SK-N-SH (cell line): ENCODE measurements around the gene ARHGAP26.

ENCODE experiments used
- EP300 ChIP-seq, 2 experiments: IDR thresholded peaks; 2 replicates each; pipeline versions ENCODE4 v1.4.0 to v1.6.1; 2012; ENCODE audit warnings: borderline replicate concordance in 1 of 2, low read depth in 1 of 2, low read length in 1 of 2
- EZH2phosphoT487 ChIP-seq: fragments of 200-600 bp; sonication (generic); IDR thresholded peaks from 2 replicates; pipeline ENCODE4 v1.6.1; 2017; ENCODE audit warnings: low read depth, mixed run types, mild to moderate bottlenecking, antibody characterized with exemption, moderate library complexity, borderline replicate concordance
- FOSL2 ChIP-seq: IDR thresholded peaks from 2 replicates; pipeline ENCODE4 v1.4.0; 2012; ENCODE audit warnings: low read depth, mild to moderate bottlenecking, moderate library complexity, borderline replicate concordance
- GABPA ChIP-seq: IDR thresholded peaks from 2 replicates; pipeline ENCODE4 v1.4.0; 2012; ENCODE audit warnings: low read depth, mild to moderate bottlenecking
- POLR2AphosphoS5 ChIP-seq: IDR thresholded peaks from 2 replicates; pipeline ENCODE4 v1.6.1; 2012; ENCODE audit warnings: low read depth, low read length
- RXRA ChIP-seq: IDR thresholded peaks from 2 replicates; pipeline ENCODE4 v1.4.0; 2012; ENCODE audit warnings: low read depth, mild to moderate bottlenecking, borderline replicate concordance
- TF ChIP-seq, protein P1 (sequence below): fragments of 200-600 bp; sonication (generic); IDR thresholded peaks from 2 replicates; pipeline ENCODE4 v1.6.1; 2017; ENCODE audit warnings: antibody characterized with exemption, mild to moderate bottlenecking, moderate library complexity
- TF ChIP-seq, protein P2 (sequence below): fragments of 150-350 bp; IDR thresholded peaks from 2 replicates; pipeline ENCODE4 v1.6.1; 2017; ENCODE audit warnings: antibody characterized with exemption, low read length, low read depth, borderline replicate concordance
- TF ChIP-seq, protein P3 (sequence below): IDR thresholded peaks from 2 replicates; pipeline ENCODE4 v1.6.1; 2012; ENCODE audit warnings: mild to moderate bottlenecking, low read depth, low read length, moderate library complexity
- TF ChIP-seq, protein P4 (sequence below): IDR thresholded peaks from 2 replicates; pipeline ENCODE4 v1.4.0; 2012; ENCODE audit warnings: low read depth

DNA sequence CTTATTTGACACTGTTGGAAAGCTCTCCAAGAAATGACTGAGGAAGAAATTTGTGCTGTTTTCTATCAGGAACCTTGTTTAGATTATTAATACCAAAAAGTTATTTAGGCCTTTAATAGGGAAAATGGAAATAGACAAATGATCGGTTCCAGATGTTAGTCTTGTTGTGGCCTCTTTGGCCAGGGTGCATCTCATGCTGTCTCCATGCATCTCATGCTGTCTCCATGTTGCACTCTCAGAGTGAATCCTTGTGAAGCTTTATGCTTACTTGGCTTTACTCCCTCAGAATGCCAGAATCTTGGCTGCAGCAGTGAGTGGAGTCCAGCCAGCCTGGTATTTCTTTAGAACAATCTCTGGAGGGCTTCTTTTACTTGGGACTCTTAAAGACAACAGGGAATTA, 185.5 kb downstream of the ARHGAP26 start:
- TF ChIP-seq RXRA (no peak), EP300 (IDR thresholded peaks at IDR 0.05; ENCODE audit: borderline replicate concordance in 1 of 2, low read depth in 1 of 2, low read length in 1 of 2) (no peak), GABPA (no peak), POLR2AphosphoS5 (no peak), EZH2phosphoT487 (no peak), FOSL2 (no peak)
- TF ChIP-seq, protein P1, sequence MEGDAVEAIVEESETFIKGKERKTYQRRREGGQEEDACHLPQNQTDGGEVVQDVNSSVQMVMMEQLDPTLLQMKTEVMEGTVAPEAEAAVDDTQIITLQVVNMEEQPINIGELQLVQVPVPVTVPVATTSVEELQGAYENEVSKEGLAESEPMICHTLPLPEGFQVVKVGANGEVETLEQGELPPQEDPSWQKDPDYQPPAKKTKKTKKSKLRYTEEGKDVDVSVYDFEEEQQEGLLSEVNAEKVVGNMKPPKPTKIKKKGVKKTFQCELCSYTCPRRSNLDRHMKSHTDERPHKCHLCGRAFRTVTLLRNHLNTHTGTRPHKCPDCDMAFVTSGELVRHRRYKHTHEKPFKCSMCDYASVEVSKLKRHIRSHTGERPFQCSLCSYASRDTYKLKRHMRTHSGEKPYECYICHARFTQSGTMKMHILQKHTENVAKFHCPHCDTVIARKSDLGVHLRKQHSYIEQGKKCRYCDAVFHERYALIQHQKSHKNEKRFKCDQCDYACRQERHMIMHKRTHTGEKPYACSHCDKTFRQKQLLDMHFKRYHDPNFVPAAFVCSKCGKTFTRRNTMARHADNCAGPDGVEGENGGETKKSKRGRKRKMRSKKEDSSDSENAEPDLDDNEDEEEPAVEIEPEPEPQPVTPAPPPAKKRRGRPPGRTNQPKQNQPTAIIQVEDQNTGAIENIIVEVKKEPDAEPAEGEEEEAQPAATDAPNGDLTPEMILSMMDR, result no peak
- TF ChIP-seq, protein P2, sequence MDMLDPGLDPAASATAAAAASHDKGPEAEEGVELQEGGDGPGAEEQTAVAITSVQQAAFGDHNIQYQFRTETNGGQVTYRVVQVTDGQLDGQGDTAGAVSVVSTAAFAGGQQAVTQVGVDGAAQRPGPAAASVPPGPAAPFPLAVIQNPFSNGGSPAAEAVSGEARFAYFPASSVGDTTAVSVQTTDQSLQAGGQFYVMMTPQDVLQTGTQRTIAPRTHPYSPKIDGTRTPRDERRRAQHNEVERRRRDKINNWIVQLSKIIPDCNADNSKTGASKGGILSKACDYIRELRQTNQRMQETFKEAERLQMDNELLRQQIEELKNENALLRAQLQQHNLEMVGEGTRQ, result no peak
- TF ChIP-seq, protein P3, sequence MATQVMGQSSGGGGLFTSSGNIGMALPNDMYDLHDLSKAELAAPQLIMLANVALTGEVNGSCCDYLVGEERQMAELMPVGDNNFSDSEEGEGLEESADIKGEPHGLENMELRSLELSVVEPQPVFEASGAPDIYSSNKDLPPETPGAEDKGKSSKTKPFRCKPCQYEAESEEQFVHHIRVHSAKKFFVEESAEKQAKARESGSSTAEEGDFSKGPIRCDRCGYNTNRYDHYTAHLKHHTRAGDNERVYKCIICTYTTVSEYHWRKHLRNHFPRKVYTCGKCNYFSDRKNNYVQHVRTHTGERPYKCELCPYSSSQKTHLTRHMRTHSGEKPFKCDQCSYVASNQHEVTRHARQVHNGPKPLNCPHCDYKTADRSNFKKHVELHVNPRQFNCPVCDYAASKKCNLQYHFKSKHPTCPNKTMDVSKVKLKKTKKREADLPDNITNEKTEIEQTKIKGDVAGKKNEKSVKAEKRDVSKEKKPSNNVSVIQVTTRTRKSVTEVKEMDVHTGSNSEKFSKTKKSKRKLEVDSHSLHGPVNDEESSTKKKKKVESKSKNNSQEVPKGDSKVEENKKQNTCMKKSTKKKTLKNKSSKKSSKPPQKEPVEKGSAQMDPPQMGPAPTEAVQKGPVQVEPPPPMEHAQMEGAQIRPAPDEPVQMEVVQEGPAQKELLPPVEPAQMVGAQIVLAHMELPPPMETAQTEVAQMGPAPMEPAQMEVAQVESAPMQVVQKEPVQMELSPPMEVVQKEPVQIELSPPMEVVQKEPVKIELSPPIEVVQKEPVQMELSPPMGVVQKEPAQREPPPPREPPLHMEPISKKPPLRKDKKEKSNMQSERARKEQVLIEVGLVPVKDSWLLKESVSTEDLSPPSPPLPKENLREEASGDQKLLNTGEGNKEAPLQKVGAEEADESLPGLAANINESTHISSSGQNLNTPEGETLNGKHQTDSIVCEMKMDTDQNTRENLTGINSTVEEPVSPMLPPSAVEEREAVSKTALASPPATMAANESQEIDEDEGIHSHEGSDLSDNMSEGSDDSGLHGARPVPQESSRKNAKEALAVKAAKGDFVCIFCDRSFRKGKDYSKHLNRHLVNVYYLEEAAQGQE, result no peak
- TF ChIP-seq, protein P4, sequence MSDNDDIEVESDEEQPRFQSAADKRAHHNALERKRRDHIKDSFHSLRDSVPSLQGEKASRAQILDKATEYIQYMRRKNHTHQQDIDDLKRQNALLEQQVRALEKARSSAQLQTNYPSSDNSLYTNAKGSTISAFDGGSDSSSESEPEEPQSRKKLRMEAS, result no peak
